HL-60/S4 treated with phorbol 12-myristate 13-acetate at 8.2 ng/mL for 4 days and 3 days (cell line): ENCODE measurements around the gene SFXN1.

Experiments
- in situ Hi-C: fragments of 300-500 bp; cut with MboI; formaldehyde crosslinking; loops from 2 replicates; pipeline ENCODE4 v1.15.0; 2022; ENCODE audit warnings: low sequenced_read_pairs

Gene SFXN1

GRCh38 chr5:175535796-175536195 is 57.4 kb downstream of the SFXN1 start:
- in situ Hi-C loops = loop anchor here (25.0 kb wide), 1 partner anchor 327 kb away; the partner anchor contains the start of gene CPLX2

DNA sequence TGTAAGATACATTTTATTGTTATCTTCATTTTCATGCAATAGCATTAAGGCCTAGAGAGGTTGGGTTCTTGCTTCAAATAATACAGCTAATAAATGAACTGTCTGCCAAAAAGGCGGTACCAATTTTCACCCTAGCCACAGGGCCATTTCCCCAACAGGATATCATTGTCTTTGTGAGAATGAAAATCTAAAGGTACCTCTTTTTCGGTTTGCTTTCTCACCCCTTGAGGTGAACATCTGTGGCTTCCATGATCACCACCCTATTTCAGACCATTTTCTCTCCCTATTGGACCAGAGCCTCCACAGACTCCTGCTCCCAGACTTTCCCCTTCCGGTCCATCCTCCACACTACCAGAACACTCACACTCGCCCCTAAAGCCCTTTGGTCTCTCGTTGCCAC is 60.2 kb downstream of the SFXN1 start:
- in situ Hi-C loops = loop anchor here (25.0 kb wide), 1 partner anchor 324 kb away; the partner anchor contains the start of gene CPLX2

GRCh38 chr5:175539936-175540335 is 61.6 kb downstream of the SFXN1 start:
- in situ Hi-C loops = loop anchor here (25.0 kb wide), 1 partner anchor 322 kb away; the partner anchor contains the start of gene CPLX2

- in situ Hi-C loops = loop anchor here (25.0 kb wide), 1 partner anchor 321 kb away; the partner anchor contains the start of gene CPLX2
Measured at GRCh38 chr5:175541264-175541663, 62.9 kb downstream of the SFXN1 start.

DNA sequence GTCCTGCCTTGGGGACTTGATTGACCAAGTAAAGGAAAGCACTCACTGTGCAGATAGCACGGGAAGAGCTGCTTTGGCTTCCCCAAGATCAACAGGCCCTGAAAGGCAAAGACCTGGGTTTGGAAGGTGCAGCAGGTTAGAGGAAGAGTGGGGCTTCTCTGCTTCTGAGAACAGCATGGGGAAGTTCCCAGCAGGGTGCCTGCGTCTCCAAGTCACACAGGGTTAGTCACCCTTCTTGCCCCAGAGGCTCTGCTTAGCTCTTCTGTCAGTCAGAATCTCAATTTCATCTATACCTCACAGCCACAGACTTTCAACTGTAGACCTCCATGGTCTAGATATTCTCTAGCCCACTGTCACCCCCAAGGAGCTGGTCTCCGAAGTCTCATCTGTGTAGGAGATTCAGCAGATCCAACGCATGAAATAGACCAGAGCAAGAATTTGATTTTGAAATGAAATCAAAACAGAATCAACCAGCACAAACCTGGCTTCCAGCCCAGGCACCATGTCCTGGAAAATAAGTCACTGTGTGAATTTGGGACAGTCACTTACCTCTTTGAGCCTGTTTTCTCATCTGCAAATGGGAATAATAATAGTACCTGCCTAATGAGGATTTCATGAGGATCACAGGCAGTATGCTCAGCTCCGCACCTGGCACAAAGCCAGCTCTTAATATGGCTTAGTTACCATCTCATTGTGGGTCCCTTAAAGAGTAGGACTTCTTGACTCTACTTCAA is 64.0 kb downstream of the SFXN1 start:
- in situ Hi-C loops = loop anchor here (25.0 kb wide), 1 partner anchor 320 kb away; the partner anchor contains the start of gene CPLX2

DNA sequence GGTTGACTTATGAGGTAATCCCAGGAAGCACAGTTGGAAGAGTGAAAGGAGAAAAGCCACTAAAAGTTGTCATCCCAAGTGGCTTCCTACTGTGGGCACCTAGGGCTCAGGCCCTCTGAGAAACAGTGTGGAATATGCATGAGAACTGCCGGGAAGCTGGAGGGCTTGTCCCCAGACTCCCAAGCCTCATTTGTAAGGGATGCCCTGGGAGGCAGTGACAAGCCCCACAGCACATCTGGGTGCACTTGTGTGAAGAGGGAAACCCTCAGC is 64.5 kb downstream of the SFXN1 start:
- in situ Hi-C loops = loop anchor here (25.0 kb wide), 1 partner anchor 319 kb away; the partner anchor contains the start of gene CPLX2

DNA sequence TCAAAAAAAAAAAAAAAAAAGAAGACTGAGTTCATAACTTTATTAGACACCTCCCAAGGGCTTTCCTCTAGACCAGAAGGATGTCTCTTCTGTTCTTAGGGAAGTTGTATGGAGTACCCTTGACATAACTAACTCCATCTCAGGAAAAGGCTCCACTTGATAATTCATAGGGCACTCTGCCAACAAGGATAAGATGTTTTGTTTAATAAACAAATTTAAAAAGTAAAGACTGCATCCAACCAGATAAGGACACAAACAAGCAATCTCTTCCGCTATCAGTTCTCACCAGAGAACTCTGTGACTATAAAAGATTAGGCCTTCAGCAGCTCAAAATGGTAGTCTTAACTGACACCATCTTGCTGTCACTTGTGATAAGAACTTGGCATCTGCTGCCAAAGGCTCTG is 65.8 kb downstream of the SFXN1 start:
- in situ Hi-C loops = loop anchor here (25.0 kb wide), 1 partner anchor 318 kb away; the partner anchor contains the start of gene CPLX2

DNA sequence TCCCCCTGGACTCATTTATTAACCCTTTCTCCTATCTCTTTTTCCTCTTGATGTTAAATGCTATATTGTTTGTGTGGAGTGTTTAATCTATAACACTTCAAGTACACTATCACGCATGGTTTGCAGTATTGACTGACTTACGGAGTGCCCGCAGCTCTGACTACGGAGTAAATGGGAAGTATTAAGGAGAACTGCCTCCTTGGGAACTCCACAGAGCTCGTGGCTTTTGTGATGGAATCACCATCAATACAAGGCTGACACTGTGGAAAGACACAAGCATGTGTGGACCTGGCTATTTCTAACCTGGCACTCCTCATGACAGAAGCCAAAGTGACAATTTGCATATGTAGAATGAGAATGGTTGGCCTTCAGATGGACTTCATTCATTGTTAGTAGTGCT is 66.2 kb downstream of the SFXN1 start:
- in situ Hi-C loops = loop anchor here (25.0 kb wide), 1 partner anchor 318 kb away; the partner anchor contains the start of gene CPLX2

- in situ Hi-C loops = loop anchor here (25.0 kb wide), 1 partner anchor 314 kb away; the partner anchor contains the start of gene CPLX2
Measured at GRCh38 chr5:175547842-175548241, 69.5 kb downstream of the SFXN1 start.

GRCh38 chr5:175548626-175549311 is 70.4 kb downstream of the SFXN1 start:
- in situ Hi-C loops = loop anchor here (25.0 kb wide), 1 partner anchor 314 kb away; the partner anchor contains the start of gene CPLX2

- in situ Hi-C loops = no loop called here
Measured at GRCh38 chr5:175550055-175550805, 71.9 kb downstream of the SFXN1 start.

DNA sequence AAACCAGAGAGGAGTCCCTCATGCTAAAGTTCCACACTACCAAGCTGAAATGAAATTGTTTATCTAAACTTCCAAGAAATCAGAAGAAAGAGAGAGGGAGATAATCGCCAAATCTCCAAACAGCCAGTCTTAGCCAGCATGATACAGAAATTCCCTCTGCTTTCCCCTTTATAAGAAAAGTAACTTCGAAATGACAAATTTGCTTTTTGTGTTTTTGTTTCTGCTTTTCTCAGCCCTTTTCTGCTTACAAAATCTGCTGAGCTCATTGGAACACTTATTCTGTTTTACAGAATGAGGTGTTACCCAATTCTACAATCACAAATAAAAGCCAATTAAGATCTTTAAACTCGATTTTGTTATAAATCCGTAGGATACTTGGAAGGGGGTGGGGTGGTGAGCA is 72.9 kb downstream of the SFXN1 start:
- in situ Hi-C loops = no loop called here

DNA sequence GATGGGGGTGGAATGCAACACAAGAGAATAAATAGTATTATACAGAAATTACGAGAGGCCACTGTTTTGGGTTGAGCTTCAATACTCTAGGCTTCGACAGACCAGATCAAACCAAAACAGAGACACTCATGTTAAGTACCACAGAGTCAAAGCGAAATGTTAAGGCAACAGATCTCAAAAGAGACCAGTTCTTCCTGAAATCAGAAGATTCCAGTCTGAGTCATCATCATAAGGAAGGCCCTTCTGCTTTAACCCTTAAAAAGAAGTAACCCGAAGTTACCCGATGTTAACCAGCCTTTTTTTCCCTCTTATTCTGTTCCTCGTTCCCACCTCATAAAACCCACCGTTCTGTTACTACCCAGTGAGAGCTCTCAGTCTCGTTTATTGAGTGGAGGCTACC is 75.9 kb downstream of the SFXN1 start:
- in situ Hi-C loops = no loop called here

DNA sequence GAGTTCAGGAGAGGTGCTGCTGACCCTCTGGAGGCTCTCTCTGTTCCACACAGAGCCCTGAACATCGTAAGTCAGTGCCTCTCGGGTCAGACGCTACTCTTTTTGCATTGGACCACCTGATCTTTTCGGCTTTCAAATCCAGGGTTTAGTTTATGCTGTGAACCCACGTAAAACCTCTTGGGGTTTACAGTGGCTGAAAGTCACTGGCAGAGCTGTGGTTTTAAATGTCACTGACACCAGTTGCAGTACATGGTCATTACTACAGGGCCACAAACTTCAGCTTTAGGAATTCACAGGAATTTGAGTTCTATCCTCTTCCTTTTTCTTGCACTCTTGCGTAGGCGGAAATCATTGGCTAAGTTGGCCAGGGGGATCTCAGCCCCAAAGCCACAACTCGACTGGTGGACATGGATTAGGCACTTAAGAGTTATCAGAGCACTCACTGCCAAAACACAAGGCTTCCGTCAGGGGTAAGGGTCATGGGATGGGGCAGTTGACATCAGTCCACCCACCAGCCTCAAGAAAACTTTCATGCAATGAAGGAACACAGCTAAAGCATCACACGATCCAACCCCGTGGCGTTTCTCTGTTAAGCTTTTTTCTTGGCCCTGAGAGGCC is 76.9 kb downstream of the SFXN1 start:
- in situ Hi-C loops = no loop called here

DNA sequence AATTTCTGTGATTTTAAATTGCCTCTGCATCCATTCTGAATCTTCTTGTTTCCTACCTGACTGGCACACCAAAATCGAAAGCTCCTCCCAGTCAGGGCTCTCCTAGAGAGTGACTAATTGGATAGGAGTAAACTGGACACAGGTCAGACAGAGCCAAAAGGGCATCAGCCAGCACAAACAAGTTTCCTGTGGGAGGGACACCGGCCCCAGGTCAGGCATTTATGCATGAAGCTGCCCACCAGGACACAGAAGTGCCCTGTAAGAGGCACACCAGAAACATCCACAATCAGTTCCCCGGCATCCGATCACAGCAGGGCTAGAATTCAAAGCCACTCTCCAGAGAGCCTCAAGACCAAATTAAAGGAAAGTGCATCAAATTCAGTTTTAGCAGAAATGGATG is 78.4 kb downstream of the SFXN1 start:
- in situ Hi-C loops = no loop called here

- in situ Hi-C loops = no loop called here
Measured at GRCh38 chr5:175557778-175558177, 79.4 kb downstream of the SFXN1 start.

DNA sequence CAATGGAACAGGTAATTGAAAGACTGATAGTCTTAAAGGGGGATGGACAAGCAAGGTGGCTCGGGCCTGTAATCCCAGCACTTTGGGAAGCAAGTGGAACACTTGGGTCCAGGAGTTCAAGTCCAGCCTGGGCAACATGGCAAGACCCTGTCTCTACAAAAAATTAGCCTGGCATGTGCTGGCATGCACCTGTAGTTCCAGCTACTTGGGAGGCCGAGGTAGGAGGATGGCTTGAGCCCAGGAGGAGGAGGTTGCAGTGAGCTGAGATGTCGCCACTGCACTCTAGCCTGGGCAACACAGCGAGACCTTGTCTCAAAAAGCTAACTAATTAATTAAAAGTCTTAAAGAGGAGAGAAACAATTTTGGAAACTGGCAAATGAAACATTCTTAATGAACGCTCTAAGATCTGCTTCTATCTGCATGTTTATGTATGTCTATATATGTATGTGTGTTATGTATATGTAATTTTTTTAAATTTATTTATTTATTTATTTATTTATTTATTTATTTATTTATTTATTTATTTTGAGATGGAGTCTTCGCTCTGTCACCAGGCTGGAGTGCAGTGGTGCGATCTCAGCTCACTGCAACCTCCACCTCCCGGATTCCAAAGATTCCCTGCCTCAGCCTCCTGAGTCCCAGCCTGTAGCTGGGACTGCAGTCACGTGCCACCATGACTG is 80.6 kb downstream of the SFXN1 start:
- in situ Hi-C loops = no loop called here

DNA sequence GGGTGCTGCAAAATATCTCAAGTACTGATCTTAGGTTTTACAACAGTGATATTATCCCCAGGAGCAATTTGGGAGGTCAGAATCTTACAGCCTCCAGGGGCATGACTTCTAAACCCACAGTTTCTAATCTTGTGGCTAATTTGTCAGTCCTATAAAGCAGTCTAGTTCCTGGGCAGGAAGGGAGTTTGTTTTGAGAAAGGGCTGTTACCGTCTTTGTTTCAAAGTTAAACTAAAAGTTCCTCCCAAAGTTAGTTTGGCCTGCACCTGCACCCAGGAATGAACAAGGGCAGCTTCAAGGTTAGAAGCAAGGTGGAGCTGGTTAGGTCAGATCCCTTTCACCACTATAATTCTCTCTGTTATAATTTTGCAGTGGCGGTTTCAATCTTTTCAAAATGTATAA is 81.7 kb downstream of the SFXN1 start:
- in situ Hi-C loops = no loop called here

- in situ Hi-C loops = no loop called here
Measured at GRCh38 chr5:175561085-175561484, 82.7 kb downstream of the SFXN1 start.

DNA sequence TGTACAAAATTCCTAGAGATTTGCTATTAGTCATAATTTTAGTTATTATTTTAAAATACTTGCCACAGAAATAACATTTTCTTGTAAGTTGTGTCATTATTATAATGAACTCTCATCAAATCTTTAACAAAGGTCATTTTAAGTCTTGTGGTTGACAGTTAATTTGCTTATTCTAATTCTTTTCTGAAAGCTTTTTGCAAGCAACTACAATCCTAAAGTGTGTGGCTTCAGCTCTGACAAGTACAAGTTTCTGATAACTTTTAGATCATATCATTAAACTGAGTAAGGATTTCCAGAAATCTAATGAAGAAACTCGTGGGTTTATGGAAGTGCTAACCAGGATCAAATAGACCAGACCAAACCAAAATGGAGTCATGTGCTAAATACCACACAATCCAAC is 86.4 kb downstream of the SFXN1 start:
- in situ Hi-C loops = no loop called here
